Tibial nerve (tissue), 3 donors: ENCODE measurements around the gene GK.

ENCODE experiments used
- POLR2A ChIP-seq, 2 donors: fragments of 450-650 bp; IDR thresholded peaks; one replicate each; pipeline ENCODE4 v1.6.1; 2017; ENCODE audit warnings: antibody characterized with exemption in 2 of 2, mild to moderate bottlenecking in 2 of 2, moderate library complexity in 2 of 2
- TF ChIP-seq, protein P1 (sequence below), 5 experiments: fragments of 200-600 bp in 3 of 5; fragments of 450-650 bp in 2 of 5; sonication (generic) in 3 of 5; IDR thresholded peaks; one replicate each; pipeline ENCODE4 v1.5.1; 2016 to 2019; ENCODE audit warnings: antibody characterized with exemption in 5 of 5, mild to moderate bottlenecking in 3 of 5, moderate library complexity in 2 of 5

DNA sequence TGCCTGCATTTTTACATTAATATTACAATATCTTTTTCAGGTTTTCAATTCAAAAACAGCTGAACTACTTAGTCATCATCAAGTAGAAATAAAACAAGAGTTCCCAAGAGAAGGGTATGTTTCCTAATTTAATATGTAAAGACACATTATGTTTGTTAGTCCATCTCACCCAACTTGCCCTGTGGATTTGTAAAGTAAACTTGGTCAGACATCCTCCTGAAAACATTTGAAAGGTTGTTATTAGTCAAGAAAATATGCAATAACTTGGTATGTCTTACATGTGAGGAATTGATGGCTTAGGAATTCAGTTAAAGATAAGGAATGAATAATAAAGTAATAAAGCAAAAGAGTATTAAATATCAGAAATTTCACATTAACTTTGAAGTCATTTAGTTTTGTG, 12.2 kb downstream of the GK start:
- no peak for TF ChIP-seq POLR2A (IDR thresholded peaks at IDR 0.05)
- TF ChIP-seq, protein P1, sequence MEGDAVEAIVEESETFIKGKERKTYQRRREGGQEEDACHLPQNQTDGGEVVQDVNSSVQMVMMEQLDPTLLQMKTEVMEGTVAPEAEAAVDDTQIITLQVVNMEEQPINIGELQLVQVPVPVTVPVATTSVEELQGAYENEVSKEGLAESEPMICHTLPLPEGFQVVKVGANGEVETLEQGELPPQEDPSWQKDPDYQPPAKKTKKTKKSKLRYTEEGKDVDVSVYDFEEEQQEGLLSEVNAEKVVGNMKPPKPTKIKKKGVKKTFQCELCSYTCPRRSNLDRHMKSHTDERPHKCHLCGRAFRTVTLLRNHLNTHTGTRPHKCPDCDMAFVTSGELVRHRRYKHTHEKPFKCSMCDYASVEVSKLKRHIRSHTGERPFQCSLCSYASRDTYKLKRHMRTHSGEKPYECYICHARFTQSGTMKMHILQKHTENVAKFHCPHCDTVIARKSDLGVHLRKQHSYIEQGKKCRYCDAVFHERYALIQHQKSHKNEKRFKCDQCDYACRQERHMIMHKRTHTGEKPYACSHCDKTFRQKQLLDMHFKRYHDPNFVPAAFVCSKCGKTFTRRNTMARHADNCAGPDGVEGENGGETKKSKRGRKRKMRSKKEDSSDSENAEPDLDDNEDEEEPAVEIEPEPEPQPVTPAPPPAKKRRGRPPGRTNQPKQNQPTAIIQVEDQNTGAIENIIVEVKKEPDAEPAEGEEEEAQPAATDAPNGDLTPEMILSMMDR (IDR thresholded peaks at IDR 0.05), result no peak
